Astrocyte of the cerebellum (primary cell): Measurements from ENCODE around the gene MLX.

Source experiments
- DNase-seq: peaks from one replicate; pipeline ENCODE4 v3.0.0-alpha.2; 2011; ENCODE audit warnings: low read depth
- H3K4me3 ChIP-seq: 2 replicates; pipeline ENCODE4 v1.5.1; 2011; ENCODE audit warnings: mild to moderate bottlenecking, low read depth, low read length, moderate library complexity
- CTCF ChIP-seq: IDR thresholded peaks from 2 replicates; pipeline ENCODE4 v1.5.1; 2012; ENCODE audit warnings: low read length, low read depth, moderate library complexity, mild to moderate bottlenecking; ENCODE audit errors: missing control alignments
- in situ Hi-C: cut with HindIII; loops from 2 replicates; pipeline ENCODE4 v1.10.0; 2017; ENCODE audit warnings: low sequenced_read_pairs

The MLX gene

GRCh38 chr17:42566883-42567573 is at the start of gene MLX:
Gene MLX, plus strand, starts transcription at chr17:42567100. Its CDS starts 25 bp downstream, at chr17:42567125.
- peak within 1 kb of the TSS; percentile 84 for H3K4me3 ChIP-seq
- TF ChIP-seq CTCF = no peak
- in situ Hi-C loops = no loop called here
- DNase-seq = peak; percentile 53

GRCh38 chr17:42517516-42517915 is 49.4 kb upstream of the MLX start:
- DNase-seq = peak; percentile 63
- in situ Hi-C loops = loop anchor here (5.0 to 10.0 kb wide), 2 partner anchors 95 to 203 kb away; partner anchors contain the start of gene CAVIN1
- TF ChIP-seq CTCF = peak; percentile 93
- no peak overlapping the region for H3K4me3 ChIP-seq

- TF ChIP-seq CTCF = no peak
- DNase-seq = peak; percentile 76
- in situ Hi-C loops = loop anchor here (5.0 to 10.0 kb wide), 2 partner anchors 96 to 203 kb away; partner anchors contain the start of gene CAVIN1
- H3K4me3 ChIP-seq = no peak overlapping the region
These were observed 48.7 kb upstream of the MLX start for GRCh38 chr17:42518046-42518754.

GRCh38 chr17:42518755-42519545 is 48.0 kb upstream of the MLX start:
- in situ Hi-C loops = loop anchor here (5.0 to 10.0 kb wide), 2 partner anchors 97 to 204 kb away; partner anchors contain the start of gene CAVIN1
- TF ChIP-seq CTCF = no peak
- no peak for DNase-seq
- no peak overlapping the region for H3K4me3 ChIP-seq

GRCh38 chr17:42519546-42520491 is 47.1 kb upstream of the MLX start:
- TF ChIP-seq CTCF = no peak
- no peak overlapping the region for H3K4me3 ChIP-seq
- DNase-seq = peak; percentile 99
- in situ Hi-C loops = loop anchor here (5.0 to 10.0 kb wide), 2 partner anchors 98 to 205 kb away; partner anchors contain the start of gene CAVIN1
